ENCODE results near the gene RPS21.

Gene RPS21

GRCh38 chr20:62364911-62365736 lies 21.8 kb upstream of the RPS21 start:
- TF ChIP-seq CTCF (conservative IDR thresholded peaks at IDR 0.05), result no peak
- H3K27ac ChIP-seq, result peak overlapping the region; percentile 94

- TF ChIP-seq CTCF (conservative IDR thresholded peaks at IDR 0.05), result no peak
- H3K27ac ChIP-seq, result peak overlapping the region; percentile 94
Measured at GRCh38 chr20:62365814-62366369, 21.0 kb upstream of the RPS21 start.

GRCh38 chr20:62366370-62367135 lies 20.4 kb upstream of the RPS21 start:
- TF ChIP-seq CTCF (conservative IDR thresholded peaks at IDR 0.05), result no peak
- H3K27ac ChIP-seq, result peak overlapping the region; percentile 94

- no peak for TF ChIP-seq CTCF (conservative IDR thresholded peaks at IDR 0.05)
- peak within 1 kb of the TSS; percentile 94 for H3K27ac ChIP-seq
Measured at GRCh38 chr20:62367136-62367632, 19.7 kb upstream of the RPS21 start, which contains the start of gene LAMA5. LAMA5 (minus strand) TSS chr20:62367312; CDS start chr20:62367245, 67 bp downstream.

GRCh38 chr20:62367633-62368391 lies 19.1 kb upstream of the RPS21 start:
- TF ChIP-seq CTCF (conservative IDR thresholded peaks at IDR 0.05), result no peak
- H3K27ac ChIP-seq, result peak overlapping the region; percentile 94

- H3K27ac ChIP-seq, result peak overlapping the region; percentile 94
- TF ChIP-seq CTCF (conservative IDR thresholded peaks at IDR 0.05), result no peak
Measured at GRCh38 chr20:62368392-62368975, 18.4 kb upstream of the RPS21 start.
